Stimulated activated CD8-positive, alpha-beta memory T cell treated with anti-CD3 and anti-CD28 coated beads, Interleukin-7, amount 100 ng/mL, for 1 hour (primary cell): ENCODE measurements around the gene DCDC1.
"Not testable (repeated sequence)": the region's sequence is repeated elsewhere in the genome, so short reads cannot be mapped to it uniquely, and the experiment has no call there.

Experiments
- DNase-seq, 2 donors: peaks; one replicate each; pipeline ENCODE4 v3.0.0-alpha.2; 2020; ENCODE audit warnings: low read depth in 2 of 2

Gene DCDC1

GRCh38 chr11:31328697-31329096 is 40.8 kb downstream of the DCDC1 start:
- no peak for DNase-seq

GRCh38 chr11:31327417-31327816 is 42.1 kb downstream of the DCDC1 start:
- no peak for DNase-seq

- no peak for DNase-seq
These were observed 42.9 kb downstream of the DCDC1 start for GRCh38 chr11:31326470-31327148.

GRCh38 chr11:31325160-31325559 is 44.4 kb downstream of the DCDC1 start:
- no peak for DNase-seq

GRCh38 chr11:31323145-31323544 is 46.4 kb downstream of the DCDC1 start:
- DNase-seq: no peak

- not testable (repeated sequence) for DNase-seq
These were observed 48.0 kb downstream of the DCDC1 start for GRCh38 chr11:31321494-31321893.

GRCh38 chr11:31303644-31304180 is 65.8 kb downstream of the DCDC1 start:
- DNase-seq: no peak

- DNase-seq: no peak
These were observed 67.7 kb downstream of the DCDC1 start for GRCh38 chr11:31301549-31302510.

GRCh38 chr11:31295308-31295707 is 74.2 kb downstream of the DCDC1 start:
- DNase-seq: no peak

- DNase-seq: not testable (repeated sequence)
These were observed 96.0 kb downstream of the DCDC1 start for GRCh38 chr11:31273527-31273926.

- no peak for DNase-seq
These were observed 101.8 kb downstream of the DCDC1 start for GRCh38 chr11:31267720-31268119.

GRCh38 chr11:31264834-31265233 is 104.7 kb downstream of the DCDC1 start:
- DNase-seq: no peak

- DNase-seq: no peak
These were observed 106.8 kb downstream of the DCDC1 start for GRCh38 chr11:31262761-31263160.

GRCh38 chr11:31259797-31260196 is 109.7 kb downstream of the DCDC1 start:
- DNase-seq: no peak

- no peak for DNase-seq
These were observed 115.1 kb downstream of the DCDC1 start for GRCh38 chr11:31254415-31254814.

GRCh38 chr11:31248768-31249167 is 120.8 kb downstream of the DCDC1 start:
- no peak for DNase-seq

GRCh38 chr11:31247321-31247720 is 122.2 kb downstream of the DCDC1 start:
- no peak for DNase-seq

GRCh38 chr11:31246451-31247165 is 122.9 kb downstream of the DCDC1 start:
- DNase-seq: no peak

GRCh38 chr11:31243706-31244105 is 125.8 kb downstream of the DCDC1 start:
- DNase-seq: no peak

- DNase-seq: no peak
These were observed 129.1 kb downstream of the DCDC1 start for GRCh38 chr11:31240340-31240904.
